Activated naive CD8-positive, alpha-beta T cell treated with anti-CD3 and anti-CD28 coated beads, Interleukin-2, amount 10 ng/mL, durations not matched to agents 7 days and 5 days (primary cell): ENCODE results near the gene PARP8. TPM values are rescaled to one million over a fixed set of nuclear protein-coding genes. Genes with fewer than 3 reads are reported as not detected.

Source experiments
- ATAC-seq: fragments of 150-1000 bp; cut with Tn5 transposase; one replicate; pipeline ENCODE4 v1.10.0; 2021; ENCODE audit warnings: low read depth, moderate library complexity
- POLR2A ChIA-PET: fragments of 350-600 bp; sonication (Branson Sonifier 250); formaldehyde crosslinking; loops from one replicate; lab custom pipeline; 2021; ENCODE audit warnings: antibody characterized with exemption; lab: Charles Lee
- DNase-seq: peaks from one replicate; pipeline ENCODE4 v3.0.0; 2021
- H3K27ac Mint-ChIP-seq: one replicate; pipeline ENCODE4 v1.8.0; 2022; ENCODE audit warnings: mild to moderate bottlenecking, mixed read lengths
- H3K27me3 Mint-ChIP-seq: one replicate; pipeline ENCODE4 v1.8.0; 2022; ENCODE audit warnings: mild to moderate bottlenecking, moderate library complexity, mixed read lengths
- H3K36me3 Mint-ChIP-seq: one replicate; pipeline ENCODE4 v1.8.0; 2021; ENCODE audit warnings: mild to moderate bottlenecking, mixed read lengths
- H3K4me1 Mint-ChIP-seq: one replicate; pipeline ENCODE4 v1.8.0; 2021; ENCODE audit warnings: mixed read lengths
- H3K4me3 Mint-ChIP-seq: one replicate; pipeline ENCODE4 v1.8.0; 2022; ENCODE audit warnings: mild to moderate bottlenecking, moderate library complexity, mixed read lengths
- H3K9me3 Mint-ChIP-seq: one replicate; pipeline ENCODE4 v1.8.0; 2021; ENCODE audit warnings: mixed read lengths
- total RNA-seq, 2 experiments: library from RNA; stranded (reverse); gene quantifications; one replicate each; pipeline ENCODE4 v1.2.3, GENCODE V29; 2021

The PARP8 gene
- total RNA-seq, 2 experiments from 2014 or later, result 159 to 178 TPM

DNA sequence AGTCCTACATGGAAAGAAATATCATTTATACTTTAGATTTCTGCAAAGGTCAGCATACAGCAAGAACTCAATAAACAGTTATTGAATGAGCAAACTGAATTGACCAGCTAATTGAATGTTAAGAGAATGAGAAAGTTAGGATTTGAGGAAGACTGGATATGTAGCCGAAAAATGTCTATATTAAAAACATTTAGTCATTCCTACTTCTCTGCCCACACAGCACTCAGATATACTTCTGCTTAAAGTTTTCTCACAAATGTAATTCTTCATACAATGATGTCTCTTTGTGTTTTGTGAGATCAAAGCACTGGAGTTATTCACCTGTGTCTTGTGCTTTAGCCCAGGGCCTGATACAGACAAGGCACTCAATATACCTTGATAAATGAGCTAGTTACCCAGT, 188.6 kb downstream of the PARP8 start:
- Mint-ChIP-seq H3K9me3 (peaks cover 3% of the 10 kb centered on the region), H3K27me3 (peaks cover 14% of the 10 kb centered on the region), H3K36me3 (no peaks in the 10 kb centered on the region), H3K27ac (no peak overlapping the region), H3K4me3 (no peak overlapping the region), H3K4me1 (peaks cover 12% of the 10 kb centered on the region)
- DNase-seq (no peak), ATAC-seq (no peak)
- POLR2A ChIA-PET, result no interaction called here

DNA sequence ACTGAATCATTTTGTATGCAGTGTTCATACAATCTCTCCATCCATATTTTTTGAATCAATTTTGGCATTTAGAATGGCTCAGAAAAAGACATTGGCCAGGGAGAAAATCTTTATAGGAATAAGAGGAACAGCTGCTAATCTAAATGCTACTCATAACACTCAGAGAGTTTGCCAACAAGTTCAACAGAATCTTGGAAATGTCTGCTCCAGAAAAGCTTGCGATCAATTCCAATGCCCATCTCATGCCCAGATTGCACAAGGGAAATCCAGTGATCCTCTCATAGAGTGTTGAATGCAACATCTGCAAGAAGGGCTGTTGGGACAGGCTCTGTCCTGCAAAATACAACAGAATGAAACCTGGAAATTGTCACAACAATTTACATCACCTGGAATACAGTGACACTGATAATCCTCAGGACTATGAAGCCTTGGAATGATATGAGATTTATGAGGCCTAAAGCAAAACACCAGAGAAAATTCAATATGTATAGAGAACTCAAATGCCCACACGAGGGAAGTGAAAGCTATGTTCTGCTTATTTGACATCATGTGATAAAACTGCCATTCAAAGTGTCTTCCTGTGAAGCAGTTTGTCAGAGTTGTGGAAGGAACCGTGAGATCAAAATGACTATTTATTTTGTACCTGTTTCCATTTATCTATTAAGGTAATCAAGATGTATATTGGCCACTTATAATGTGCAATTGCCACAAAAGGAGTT, 190.1 kb downstream of the PARP8 start:
- peak overlapping the region; percentile 19 for H3K4me3 Mint-ChIP-seq
- DNase-seq (no peak), ATAC-seq (no peak)
- peaks cover 3% of the 10 kb centered on the region for H3K9me3 Mint-ChIP-seq
- no peak overlapping the region for H3K27ac Mint-ChIP-seq
- POLR2A ChIA-PET, result no interaction called here
- H3K4me1 Mint-ChIP-seq, result peaks cover 12% of the 10 kb centered on the region
- H3K27me3 Mint-ChIP-seq, result peaks cover 22% of the 10 kb centered on the region
- no peaks in the 10 kb centered on the region for H3K36me3 Mint-ChIP-seq

DNA sequence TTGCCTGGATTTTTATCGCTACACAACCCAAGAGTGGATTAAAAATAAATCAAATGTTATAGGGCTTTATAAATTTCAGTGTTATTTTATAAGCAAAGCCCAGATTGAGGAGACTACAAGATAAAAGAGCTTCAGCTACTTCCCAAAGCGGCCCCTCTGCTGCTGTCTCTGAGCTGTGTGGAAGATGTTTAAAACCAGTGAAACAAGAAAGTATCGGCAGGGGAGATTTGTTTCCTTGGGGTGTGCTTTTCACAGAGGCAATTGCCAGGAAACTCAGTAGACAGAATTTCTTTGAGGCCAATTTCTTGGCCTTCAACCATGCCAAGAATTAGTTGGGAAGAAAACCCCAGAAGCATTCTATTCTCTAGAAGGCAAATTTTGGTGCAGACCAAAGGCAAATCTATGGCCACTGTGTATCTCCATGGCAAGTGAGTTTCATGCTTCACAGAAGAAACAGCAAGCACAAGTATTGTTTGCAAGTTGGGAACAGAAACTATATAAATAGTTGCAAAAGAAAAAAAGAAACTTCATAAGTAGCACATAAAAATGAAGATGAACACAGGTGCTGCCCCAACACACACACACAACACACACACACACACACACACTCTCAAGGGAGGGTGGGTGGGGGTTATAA, 197.2 kb downstream of the PARP8 start:
- no peaks in the 10 kb centered on the region for H3K36me3 Mint-ChIP-seq
- POLR2A ChIA-PET, result no interaction called here
- no peak overlapping the region for H3K4me3 Mint-ChIP-seq
- no peak overlapping the region for H3K27ac Mint-ChIP-seq
- H3K4me1 Mint-ChIP-seq, result no peaks in the 10 kb centered on the region
- ATAC-seq (no peak), DNase-seq (no peak)
- no peaks in the 10 kb centered on the region for H3K9me3 Mint-ChIP-seq
- H3K27me3 Mint-ChIP-seq, result peaks cover 37% of the 10 kb centered on the region

DNA sequence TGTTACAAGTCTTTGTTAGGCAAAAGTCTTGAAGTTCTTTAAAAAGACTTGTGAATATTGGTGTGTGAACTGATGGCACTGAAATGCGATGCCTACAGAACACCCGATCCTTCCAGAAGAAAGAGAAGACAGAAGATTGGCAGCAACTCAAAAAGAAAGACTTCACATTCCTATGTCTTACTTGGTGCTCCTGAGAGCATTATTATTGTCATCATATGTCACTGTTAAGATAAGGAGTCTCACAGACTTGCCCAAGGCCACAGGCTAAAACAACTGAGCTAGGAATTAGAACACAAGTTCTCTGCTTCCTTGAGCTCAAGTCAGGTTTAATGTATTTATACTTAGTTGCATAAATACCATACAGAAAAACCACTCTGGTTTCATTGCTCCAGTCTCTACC, 198.0 kb downstream of the PARP8 start:
- H3K9me3 Mint-ChIP-seq, result no peaks in the 10 kb centered on the region
- POLR2A ChIA-PET, result no interaction called here
- DNase-seq (no peak), ATAC-seq (no peak)
- no peaks in the 10 kb centered on the region for H3K4me1 Mint-ChIP-seq
- no peak overlapping the region for H3K4me3 Mint-ChIP-seq
- H3K36me3 Mint-ChIP-seq, result no peaks in the 10 kb centered on the region
- no peak overlapping the region for H3K27ac Mint-ChIP-seq
- peaks cover 36% of the 10 kb centered on the region for H3K27me3 Mint-ChIP-seq

DNA sequence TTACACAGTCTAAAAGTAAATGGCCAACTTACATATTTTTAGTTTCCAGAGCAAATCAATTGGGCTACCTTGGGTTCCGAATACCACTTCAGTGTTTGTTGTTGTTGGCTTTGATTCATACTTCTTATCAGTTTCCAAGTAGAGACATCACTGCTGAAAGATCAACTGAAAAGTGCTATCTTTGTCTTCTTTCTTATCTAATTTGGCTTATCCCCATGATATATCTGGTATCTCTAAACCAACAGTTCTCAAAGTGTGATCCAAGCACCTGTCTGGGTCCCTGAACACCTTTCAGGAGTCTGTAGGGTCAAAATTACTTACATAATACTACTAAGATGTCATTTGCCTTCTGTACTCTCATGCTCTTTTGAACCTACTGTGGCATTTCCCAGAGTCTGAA, 200.0 kb downstream of the PARP8 start:
- Mint-ChIP-seq H3K4me1 (no peaks in the 10 kb centered on the region), H3K4me3 (no peak overlapping the region), H3K27me3 (peaks cover 26% of the 10 kb centered on the region), H3K36me3 (no peaks in the 10 kb centered on the region), H3K9me3 (no peaks in the 10 kb centered on the region), H3K27ac (no peak overlapping the region)
- ATAC-seq, result no peak
- no peak for DNase-seq
- POLR2A ChIA-PET, result no interaction called here

DNA sequence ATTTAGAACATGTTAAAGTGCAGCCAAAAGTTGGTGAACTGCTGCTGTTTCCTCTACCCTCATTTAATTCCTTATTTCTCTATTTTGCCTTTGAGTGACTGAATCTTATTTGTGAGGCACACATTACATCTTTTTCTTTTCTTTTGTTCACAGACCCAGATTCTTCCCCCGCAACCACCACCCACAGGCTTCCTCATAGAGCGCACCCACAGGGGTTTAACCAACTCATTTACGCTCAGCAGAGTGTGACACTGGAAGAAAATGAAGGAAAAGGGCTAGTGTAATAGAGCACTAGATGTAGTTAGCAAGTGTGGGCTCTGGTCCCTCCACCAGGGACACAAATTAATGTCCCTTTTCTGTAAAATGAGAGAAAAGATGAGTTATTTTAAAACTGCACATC, 200.7 kb downstream of the PARP8 start:
- Mint-ChIP-seq H3K4me3 (no peak overlapping the region), H3K4me1 (no peaks in the 10 kb centered on the region), H3K27me3 (peaks cover 26% of the 10 kb centered on the region), H3K27ac (no peak overlapping the region), H3K36me3 (no peaks in the 10 kb centered on the region), H3K9me3 (no peaks in the 10 kb centered on the region)
- POLR2A ChIA-PET, result no interaction called here
- no peak for ATAC-seq
- no peak for DNase-seq

DNA sequence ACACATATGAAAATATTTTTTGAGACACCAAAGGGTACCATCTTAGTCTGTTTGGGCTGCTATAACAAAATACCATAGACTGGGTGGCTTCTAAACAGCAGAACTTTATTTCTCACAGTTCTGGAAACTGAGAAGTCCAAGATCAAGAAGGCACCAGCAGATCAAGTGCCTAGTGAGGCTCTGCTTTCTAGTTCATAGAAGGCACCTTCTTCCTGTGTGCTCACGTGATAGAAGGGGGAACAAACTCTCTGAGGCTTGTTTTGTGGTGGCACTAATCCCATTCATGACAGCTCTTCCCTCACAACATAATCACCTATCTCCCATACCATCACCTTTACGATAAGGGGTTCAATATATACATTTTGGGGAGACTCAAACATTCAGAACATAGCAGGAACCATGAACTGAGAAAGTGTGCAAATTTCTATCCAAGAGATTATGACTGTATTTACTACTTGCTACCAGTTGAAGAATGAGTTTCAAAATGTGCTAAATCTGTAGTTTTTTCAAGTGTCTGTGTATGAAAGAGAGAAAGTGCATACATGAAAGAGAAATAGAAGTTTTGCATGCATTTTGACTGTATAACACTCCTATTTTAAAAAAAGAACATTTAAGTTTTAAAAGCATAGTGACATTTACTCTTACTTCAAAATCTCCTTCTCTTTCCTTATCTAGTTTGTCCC, 207.3 kb downstream of the PARP8 start:
- Mint-ChIP-seq H3K9me3 (no peaks in the 10 kb centered on the region), H3K4me3 (no peak overlapping the region), H3K27me3 (peaks cover 5% of the 10 kb centered on the region), H3K27ac (no peak overlapping the region), H3K36me3 (no peaks in the 10 kb centered on the region), H3K4me1 (peaks cover 8% of the 10 kb centered on the region)
- ATAC-seq, result no peak
- DNase-seq, result no peak
- POLR2A ChIA-PET, result no interaction called here

DNA sequence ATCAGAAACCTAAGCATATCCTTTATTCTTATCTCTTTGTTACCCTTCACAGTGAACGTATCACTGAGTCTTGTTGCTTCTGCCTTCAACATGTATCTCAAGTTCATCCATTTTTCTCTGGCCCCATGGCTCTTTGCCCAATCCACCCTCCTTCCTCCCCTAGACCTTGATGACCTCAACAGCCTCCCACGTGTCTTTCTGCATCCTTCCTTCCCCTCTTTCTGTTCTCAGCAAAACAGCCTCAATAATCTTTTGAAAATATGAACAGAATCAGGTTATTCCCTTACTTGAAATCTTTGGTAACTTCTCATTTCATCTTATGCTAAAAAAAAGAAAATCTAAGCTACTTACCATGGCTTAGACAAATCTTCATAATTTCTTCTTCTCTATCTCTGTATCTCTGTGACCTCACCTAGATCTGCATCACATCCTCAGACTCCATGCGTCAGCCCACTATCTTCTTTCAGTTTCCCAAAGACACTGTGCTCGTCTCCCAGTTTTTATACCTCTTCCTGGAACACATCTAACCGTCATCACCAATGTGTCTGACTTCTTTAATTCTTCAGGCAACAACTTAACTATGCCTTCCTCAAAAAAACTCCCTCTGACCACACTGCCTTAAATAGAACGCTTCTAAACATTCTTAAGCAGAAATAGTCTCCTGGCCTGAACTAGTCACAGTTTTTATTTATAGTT, 208.0 kb downstream of the PARP8 start:
- Mint-ChIP-seq H3K27me3 (no peaks in the 10 kb centered on the region), H3K36me3 (no peaks in the 10 kb centered on the region), H3K4me1 (peaks cover 8% of the 10 kb centered on the region), H3K4me3 (no peak overlapping the region), H3K9me3 (no peaks in the 10 kb centered on the region), H3K27ac (no peak overlapping the region)
- POLR2A ChIA-PET, result no interaction called here
- ATAC-seq, result no peak
- DNase-seq, result no peak

DNA sequence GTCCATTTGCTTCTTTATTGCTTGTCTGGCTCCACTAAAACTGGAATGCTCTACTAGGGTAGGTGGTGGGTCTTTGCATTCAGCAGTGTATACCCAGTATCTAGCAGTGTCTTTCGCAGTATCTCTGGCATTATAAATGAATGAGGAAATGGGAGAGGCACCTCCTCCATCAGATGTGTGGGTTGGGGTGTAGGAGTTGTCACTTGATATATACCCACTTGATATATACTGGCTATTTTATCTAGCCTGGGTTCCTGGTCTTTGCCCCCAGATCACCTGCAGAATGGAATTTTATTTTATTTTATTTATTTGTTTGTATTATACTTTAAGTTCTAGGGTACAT, 208.5 kb downstream of the PARP8 start:
- H3K36me3 Mint-ChIP-seq, result no peaks in the 10 kb centered on the region
- H3K9me3 Mint-ChIP-seq, result no peaks in the 10 kb centered on the region
- H3K4me3 Mint-ChIP-seq, result no peak overlapping the region
- POLR2A ChIA-PET, result no interaction called here
- peaks cover 1% of the 10 kb centered on the region for H3K27me3 Mint-ChIP-seq
- H3K27ac Mint-ChIP-seq, result no peak overlapping the region
- peaks cover 8% of the 10 kb centered on the region for H3K4me1 Mint-ChIP-seq
- no peak for ATAC-seq
- DNase-seq, result no peak

DNA sequence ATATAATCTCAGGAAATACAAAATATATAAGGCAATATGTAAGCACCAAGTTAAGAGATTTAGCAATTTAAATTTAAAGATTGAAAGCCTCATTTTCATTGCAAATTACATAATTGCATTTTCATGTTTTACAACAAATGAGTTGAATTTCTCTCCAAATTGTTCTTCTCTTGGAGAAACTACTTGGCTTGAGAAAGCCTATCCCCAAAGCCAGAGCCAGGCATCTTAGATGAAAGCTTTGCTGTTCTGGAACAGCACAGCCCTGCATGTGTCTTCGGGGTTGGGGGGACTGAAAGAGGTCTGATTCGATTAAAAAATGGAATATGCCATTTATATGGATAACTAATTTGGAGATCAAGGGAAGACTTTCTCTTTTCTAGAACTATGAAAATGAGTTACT, 212.0 kb downstream of the PARP8 start:
- no peak overlapping the region for H3K27ac Mint-ChIP-seq
- H3K27me3 Mint-ChIP-seq, result peaks cover 4% of the 10 kb centered on the region
- peaks cover 8% of the 10 kb centered on the region for H3K4me1 Mint-ChIP-seq
- POLR2A ChIA-PET, result no interaction called here
- no peak overlapping the region for H3K4me3 Mint-ChIP-seq
- DNase-seq, result no peak
- H3K9me3 Mint-ChIP-seq, result no peaks in the 10 kb centered on the region
- H3K36me3 Mint-ChIP-seq, result no peaks in the 10 kb centered on the region
- ATAC-seq, result no peak

DNA sequence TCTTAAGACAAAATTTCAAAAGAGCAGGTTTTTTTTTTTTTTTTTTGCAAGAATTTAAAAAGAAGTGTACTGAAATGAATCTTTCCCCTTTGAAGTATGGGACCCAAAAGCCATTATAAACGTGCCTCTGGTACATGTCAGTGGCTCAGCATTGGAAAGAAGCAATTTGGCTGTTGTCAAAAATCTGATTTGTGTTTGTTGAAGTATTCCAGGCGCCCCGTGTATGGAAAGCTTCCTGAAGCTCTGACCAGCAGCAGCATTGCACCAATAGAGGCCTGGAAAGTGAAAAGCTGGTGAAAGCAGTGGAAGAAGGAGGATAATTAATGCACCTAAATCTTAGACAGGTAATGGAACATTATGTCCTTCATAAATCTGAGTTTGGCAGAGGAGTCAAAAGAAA, 215.0 kb downstream of the PARP8 start:
- DNase-seq (no peak), ATAC-seq (no peak)
- POLR2A ChIA-PET, result no interaction called here
- no peak overlapping the region for H3K27ac Mint-ChIP-seq
- H3K9me3 Mint-ChIP-seq, result no peaks in the 10 kb centered on the region
- H3K4me3 Mint-ChIP-seq, result no peak overlapping the region
- H3K4me1 Mint-ChIP-seq, result no peaks in the 10 kb centered on the region
- H3K27me3 Mint-ChIP-seq, result peaks cover 7% of the 10 kb centered on the region
- no peaks in the 10 kb centered on the region for H3K36me3 Mint-ChIP-seq

DNA sequence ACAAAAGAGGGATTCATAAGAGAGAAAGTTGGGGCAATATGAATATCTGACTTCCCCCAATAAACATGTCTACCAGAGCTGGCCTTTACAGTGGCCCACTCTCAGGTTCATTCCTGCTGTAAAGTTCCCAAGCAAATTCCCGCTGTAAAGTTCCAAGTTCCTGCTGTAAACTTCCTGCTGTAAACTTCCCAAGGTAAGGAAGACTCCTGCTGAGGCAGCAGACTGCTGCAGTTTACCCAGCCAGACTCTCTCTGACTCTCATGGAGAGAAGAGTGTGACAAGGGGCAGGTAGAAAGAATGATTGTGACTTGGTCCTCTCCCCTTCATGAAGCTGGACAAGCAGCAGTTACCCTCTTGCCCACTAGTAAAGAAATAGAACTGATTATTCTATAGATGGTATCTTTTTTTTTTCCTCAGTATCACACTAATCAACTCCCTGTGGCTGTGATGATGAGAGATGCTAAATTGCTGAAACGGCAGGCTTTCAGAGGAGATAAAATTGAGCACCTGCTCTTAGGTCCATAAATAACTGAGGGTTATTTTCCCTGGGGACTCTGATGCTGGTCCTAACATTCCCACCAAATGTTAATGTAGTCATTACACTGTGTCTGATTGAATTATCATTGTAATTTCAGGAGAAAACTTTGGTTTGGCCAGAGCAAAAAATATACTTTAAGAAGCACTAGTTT, 220.4 kb downstream of the PARP8 start:
- no peaks in the 10 kb centered on the region for H3K36me3 Mint-ChIP-seq
- POLR2A ChIA-PET, result no interaction called here
- H3K27me3 Mint-ChIP-seq, result peaks cover 5% of the 10 kb centered on the region
- no peak for DNase-seq
- no peaks in the 10 kb centered on the region for H3K9me3 Mint-ChIP-seq
- no peaks in the 10 kb centered on the region for H3K4me1 Mint-ChIP-seq
- H3K27ac Mint-ChIP-seq, result no peak overlapping the region
- no peak overlapping the region for H3K4me3 Mint-ChIP-seq
- no peak for ATAC-seq

DNA sequence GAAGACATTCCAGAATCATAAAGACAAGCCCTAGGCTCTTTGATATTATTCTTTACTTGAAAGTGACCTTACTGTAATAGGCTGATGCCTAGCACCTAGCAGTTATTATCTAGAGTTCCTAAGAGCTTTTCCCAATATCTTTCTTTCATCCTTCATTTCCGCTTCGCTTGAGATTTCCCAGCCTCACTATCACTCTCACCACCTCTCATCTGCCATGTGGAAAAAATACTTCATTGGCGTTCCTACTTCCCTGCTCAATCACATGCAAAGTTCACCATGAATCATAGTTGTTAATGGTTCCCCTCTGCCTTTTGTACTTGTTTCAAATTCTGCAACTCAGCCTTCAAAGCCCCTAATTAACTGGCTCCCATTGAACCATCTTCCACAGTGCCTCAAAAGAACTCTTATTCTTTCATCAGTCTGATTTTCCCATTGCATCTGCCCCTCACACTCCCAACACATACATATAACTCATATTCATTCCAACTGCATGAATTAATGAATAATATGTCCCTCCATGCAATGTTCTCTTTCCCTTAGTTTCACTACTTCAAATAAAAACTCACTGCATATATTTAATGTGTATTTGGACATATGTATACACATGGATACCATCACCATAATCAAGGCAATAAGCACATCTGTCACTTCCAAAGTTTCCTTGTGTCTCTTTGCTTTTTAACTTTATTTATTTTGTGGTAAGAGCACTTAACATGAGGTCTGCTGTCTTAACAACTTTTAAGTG, 221.6 kb downstream of the PARP8 start:
- ATAC-seq, result no peak
- no peak for DNase-seq
- H3K36me3 Mint-ChIP-seq, result no peaks in the 10 kb centered on the region
- no peaks in the 10 kb centered on the region for H3K4me1 Mint-ChIP-seq
- H3K9me3 Mint-ChIP-seq, result no peaks in the 10 kb centered on the region
- no peak overlapping the region for H3K4me3 Mint-ChIP-seq
- H3K27me3 Mint-ChIP-seq, result peaks cover 5% of the 10 kb centered on the region
- H3K27ac Mint-ChIP-seq, result no peak overlapping the region
- POLR2A ChIA-PET, result no interaction called here
